HG03354 (cell line): ENCODE measurements around the gene ZC3H18.
"Not testable (repeated sequence)": the region's sequence is repeated elsewhere in the genome, so short reads cannot be mapped to it uniquely, and the experiment has no call there.

ENCODE experiments used
- ATAC-seq: cut with Tn5 transposase; IDR thresholded peaks from one replicate; pipeline ENCODE4 v1.9.1; 2021; ENCODE audit warnings: mild to moderate bottlenecking; ENCODE audit not compliant: unreplicated experiment, poor library complexity, severe bottlenecking

Gene ZC3H18

GRCh38 chr16:88599092-88599733 lies 29.0 kb downstream of the ZC3H18 start:
- ATAC-seq = no peak

- no peak for ATAC-seq
Measured at GRCh38 chr16:88599825-88600538, 29.8 kb downstream of the ZC3H18 start.

GRCh38 chr16:88600539-88600896 lies 30.3 kb downstream of the ZC3H18 start:
- no peak for ATAC-seq

- ATAC-seq = no peak
Measured at GRCh38 chr16:88601313-88602036, 31.3 kb downstream of the ZC3H18 start.

GRCh38 chr16:88602091-88602490 lies 31.9 kb downstream of the ZC3H18 start:
- ATAC-seq = no peak

GRCh38 chr16:88605186-88606147 lies 35.3 kb downstream of the ZC3H18 start:
- no peak for ATAC-seq

GRCh38 chr16:88606148-88606757 lies 36.0 kb downstream of the ZC3H18 start:
- ATAC-seq = no peak

GRCh38 chr16:88608076-88608475 lies 37.9 kb downstream of the ZC3H18 start:
- ATAC-seq = no peak

- ATAC-seq = not testable (repeated sequence)
Measured at GRCh38 chr16:88609426-88609825, 39.2 kb downstream of the ZC3H18 start.

GRCh38 chr16:88610080-88610479 lies 39.9 kb downstream of the ZC3H18 start:
- no peak for ATAC-seq

- no peak for ATAC-seq
Measured at GRCh38 chr16:88610909-88611812, 41.0 kb downstream of the ZC3H18 start.

- ATAC-seq = no peak
Measured at GRCh38 chr16:88613293-88613692, 43.1 kb downstream of the ZC3H18 start.

- no peak for ATAC-seq
Measured at GRCh38 chr16:88613911-88614817, 44.0 kb downstream of the ZC3H18 start.

GRCh38 chr16:88614818-88615580 lies 44.8 kb downstream of the ZC3H18 start:
- ATAC-seq = no peak

- no peak for ATAC-seq
Measured at GRCh38 chr16:88616320-88616719, 46.1 kb downstream of the ZC3H18 start.

- no peak for ATAC-seq
Measured at GRCh38 chr16:88616736-88617135, 46.5 kb downstream of the ZC3H18 start.
